NCI-H1930 (cell line): ENCODE measurements around the gene AGBL1.

Experiments used
- DNase-seq, 2 experiments: peaks; one replicate each; lab custom pipeline; 2025; lab: John Stamatoyannopoulos, UW

AGBL1 gene

DNA sequence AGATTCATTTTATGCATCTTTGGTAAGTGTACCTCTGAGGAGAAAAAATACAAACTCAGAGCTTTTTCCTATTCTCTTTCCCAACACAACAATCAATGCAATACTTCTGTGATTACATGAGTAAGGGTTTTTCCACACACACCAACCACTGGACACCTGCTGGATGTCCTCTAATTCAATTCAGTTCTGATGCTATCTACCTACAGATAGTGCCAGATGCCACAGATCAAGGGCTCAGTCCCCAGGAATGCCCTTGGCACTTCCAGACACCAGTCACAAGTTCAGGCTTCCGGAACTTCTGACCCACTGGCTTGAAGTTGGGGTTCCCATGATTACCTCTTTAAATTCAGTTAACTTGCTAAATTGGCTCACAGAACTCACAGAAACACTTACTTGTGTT is 511.5 kb downstream of the AGBL1 start:
- no peak for DNase-seq

DNA sequence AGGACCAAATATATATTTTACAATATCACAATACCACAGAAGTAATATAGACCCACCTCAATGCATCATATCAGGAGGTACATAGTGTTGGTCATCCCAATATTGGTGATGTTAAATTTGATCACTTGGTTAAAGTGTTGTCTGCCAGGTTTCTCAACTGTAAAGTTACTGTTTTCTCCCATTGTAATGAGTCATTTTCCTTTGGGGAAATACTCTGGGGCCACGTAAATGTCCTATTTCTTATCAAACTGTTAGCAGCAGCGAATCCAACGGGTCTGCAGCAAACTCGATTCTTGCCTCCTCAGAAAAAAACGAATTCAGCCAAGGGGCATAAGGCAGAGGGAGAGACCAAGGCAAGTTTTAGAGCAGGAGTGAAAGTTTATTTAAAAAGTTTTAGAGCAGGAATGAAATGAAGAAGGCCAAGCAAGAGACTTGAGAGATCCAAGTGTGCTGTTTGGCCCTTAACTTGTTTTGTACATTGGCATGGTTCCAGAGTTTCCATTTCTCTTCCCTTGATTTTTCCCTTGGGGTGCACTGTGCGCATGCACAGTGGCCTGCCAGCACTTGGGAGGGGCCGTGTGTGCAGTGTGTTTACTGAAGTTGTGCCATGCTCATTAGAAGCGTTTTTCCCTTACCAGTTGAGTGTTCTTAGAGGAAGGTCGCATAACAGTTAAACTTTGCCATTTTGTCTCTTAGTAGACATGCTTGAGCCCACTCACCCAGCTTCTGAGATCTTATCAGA is 512.5 kb downstream of the AGBL1 start:
- DNase-seq: no peak

DNA sequence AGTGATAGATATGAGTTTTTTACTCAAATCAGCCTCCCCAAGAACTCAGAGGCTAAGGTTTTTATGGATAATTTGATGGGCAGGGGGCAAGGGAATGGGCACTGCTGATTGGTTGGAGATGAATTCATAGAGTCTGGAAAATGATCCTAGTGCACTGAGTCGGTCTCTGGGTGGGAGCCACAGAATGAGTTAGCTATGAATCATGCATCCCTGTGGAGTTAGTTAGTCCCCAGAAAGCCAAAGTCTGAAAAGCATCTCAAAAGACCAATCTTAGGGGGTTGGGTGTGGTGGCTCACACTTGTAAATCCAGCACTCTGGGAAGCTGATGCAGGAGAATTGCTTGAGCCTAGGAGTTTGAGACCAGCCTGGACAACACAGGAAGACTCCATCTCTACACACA is 516.1 kb downstream of the AGBL1 start:
- DNase-seq: no peak

DNA sequence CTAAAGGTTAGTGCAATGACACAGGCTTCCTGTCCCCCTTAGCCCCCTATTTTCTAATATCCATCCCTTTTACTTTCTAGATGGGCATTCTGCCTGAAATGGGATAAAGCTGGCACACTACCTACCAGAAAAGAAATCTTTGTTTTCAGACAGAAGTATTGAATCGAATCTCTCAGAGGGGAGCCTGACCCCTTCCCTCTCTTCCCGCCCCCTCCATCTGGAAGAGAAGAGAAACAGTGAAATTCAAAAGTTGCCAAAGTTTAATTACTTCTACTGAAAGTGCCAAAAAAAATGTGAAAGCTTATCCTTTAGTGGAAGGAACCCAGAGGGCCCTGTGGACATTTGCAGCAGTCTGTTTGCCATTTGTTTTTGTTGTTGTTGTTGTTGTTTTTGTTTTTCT is 523.8 kb downstream of the AGBL1 start:
- no peak for DNase-seq

DNA sequence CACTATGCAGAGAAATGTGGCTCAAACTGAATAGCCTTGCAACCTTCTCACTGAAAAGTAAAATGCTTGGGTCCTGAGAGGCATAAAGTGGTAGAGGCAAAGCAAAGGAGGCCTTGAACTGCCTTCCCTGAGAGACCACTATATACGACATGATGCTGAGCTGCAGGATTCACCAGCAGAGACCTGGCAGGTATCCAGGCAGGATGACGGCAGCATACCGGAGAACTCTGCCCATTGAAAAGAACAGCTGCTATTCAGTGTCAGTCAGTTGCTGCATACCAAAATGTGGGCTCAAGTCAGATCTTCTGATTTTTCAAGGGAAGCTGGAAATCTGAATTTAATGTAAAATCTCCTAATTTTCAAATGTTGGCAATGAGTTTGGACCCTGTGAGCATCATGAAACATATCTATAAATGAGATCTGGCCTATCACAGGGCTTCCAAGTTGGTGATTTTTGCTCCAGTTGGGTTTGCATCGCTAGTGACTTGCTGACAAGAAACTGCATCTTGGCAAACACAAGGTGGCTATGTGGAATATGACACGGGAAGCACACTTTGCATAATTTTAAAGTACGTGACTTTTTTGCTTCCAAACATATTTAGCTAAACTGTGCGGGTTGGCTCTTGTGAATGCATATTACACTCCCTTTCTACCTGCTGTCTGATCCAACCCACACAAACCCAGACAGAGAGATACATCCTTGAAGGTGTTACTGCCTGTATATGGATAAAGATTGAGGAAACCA is 529.0 kb downstream of the AGBL1 start:
- DNase-seq: no peak

DNA sequence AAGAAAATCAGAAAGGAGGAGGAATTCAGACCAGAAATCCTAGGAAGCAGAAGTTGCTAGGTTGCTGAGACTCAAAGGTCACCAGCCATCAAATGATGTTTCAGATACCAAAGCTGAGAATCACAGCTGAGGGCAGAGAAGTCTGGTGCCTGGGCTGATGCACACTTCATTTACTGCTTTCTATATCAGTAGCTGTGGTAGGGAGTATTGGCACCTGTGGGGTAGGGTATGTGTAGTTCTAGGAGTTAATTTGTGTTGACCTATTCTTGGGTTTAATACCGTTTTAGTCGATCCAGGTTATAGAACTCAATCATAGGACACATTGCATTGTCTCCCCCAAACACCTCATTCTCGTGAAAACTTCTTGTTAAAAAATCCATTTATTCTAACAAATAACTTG is 529.6 kb downstream of the AGBL1 start:
- DNase-seq: no peak

DNA sequence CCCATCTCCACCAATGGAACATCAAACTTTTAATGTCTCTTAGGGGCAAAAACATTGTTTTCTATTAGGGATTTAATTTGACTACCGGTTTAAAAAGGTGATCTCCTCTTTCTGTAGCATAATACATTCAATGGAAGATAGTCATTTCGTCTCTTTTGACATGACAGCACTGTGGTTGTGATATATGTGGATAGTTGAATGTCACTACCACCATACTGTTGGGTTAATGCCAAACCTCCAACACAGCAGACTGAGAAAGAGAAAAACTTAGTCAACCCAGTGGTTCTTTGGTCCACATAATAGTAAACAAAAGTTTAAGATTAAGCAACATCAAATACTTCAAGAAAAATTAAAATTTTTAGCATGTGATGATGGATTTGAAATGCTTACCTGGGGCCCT is 530.4 kb downstream of the AGBL1 start:
- DNase-seq: no peak

DNA sequence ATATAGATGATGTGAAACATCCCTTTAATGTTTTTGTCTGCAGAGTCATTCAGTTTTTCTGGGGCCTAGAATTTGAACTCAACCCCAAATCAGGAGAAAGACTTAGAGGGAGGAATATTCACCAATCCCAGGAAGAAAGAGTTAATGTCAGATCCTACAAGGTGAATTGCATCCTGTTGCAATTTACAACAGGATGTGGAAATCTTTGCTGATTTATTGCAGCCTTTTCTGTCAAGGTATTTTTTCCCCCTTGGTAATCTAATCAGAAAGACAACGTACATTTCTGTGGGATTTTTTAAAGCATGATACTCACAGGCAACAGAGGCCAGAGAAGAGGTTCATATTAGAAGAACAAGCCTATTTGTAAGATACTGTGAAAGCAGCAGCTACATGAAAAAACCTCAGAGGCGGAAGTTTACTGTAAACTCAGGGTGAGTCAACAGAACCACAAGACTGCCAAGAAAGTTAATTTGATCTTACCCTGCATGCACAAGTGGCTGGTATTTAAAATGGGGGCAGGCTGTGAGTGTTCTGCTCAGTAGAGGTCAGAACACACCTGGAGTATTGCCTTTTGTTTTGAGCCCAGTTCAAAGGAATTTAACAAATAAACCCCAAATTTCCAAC is 531.9 kb downstream of the AGBL1 start:
- no peak for DNase-seq

DNA sequence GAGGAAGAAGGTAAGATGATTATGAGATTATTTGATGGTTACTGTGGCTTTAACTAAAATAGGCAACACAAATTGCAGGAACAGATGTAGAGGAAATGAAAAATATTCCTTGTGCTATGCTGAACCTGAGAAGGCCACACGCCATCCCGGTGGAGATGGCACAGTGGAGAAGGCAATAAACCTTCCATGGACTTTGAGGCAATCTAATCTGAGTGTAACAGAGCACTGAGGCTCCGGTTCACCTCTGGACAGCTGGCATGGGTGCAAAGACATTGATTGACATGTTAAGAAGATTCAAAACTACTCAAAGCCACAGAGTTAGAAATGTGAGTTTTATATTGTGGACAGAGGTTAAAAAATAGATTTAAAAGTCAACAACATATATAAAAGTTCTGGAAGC is 535.7 kb downstream of the AGBL1 start:
- no peak for DNase-seq

DNA sequence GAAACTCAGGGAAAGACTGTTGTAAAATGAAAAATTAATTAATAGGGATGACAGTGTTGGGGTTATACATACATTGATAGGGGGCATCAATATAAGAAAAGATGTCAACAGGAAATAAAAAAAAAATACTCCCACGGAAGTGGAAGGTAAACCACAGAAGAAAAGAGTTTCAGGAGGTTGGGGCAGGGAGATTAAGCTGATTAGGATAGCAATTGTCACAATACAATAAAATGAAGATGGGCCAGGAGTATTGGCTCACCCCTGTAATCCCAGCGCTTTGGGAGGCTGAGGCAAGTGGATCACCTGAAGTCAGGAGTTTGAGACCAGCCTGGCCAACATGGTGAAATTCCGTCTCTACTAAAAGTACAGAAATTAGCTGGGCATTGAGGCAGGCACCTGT is 536.1 kb downstream of the AGBL1 start:
- no peak for DNase-seq

DNA sequence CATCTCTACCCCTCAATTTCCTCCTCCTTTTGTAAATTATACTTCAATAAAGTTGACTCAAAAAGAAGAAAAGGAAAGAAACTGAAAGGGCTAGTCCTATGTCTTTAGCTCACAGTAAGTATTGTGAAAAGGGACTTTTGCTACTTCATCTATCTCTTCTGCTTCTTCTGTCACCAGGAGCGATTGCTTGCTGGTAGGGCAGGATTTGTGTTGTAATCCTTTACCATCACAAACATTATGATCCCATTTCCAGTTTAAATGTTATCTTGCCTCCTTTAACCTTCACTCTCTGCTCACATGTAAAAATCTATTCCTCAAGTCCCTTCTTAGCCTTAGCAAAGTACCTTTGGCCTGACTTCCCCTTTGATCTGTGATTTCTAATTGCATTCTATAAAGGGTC is 537.1 kb downstream of the AGBL1 start:
- no peak for DNase-seq

DNA sequence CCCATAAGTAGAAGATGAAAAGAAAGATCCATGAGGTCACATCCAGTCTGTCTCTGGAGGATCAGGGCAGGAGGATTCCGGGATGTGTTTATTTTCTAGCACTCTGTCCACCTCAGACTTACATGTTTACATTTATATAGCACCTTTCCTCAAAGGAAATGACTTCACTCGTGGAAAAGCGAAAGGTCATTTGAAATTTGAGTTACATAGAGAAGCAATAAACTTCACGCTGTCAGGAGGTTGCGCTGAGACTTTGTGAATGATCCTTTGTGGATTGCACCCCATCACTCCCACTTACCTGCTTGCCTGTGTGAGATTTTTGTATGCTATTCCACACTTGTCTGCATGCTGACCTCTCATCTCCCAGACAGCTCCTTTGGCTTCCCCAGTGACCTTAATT is 540.5 kb downstream of the AGBL1 start:
- no peak for DNase-seq

DNA sequence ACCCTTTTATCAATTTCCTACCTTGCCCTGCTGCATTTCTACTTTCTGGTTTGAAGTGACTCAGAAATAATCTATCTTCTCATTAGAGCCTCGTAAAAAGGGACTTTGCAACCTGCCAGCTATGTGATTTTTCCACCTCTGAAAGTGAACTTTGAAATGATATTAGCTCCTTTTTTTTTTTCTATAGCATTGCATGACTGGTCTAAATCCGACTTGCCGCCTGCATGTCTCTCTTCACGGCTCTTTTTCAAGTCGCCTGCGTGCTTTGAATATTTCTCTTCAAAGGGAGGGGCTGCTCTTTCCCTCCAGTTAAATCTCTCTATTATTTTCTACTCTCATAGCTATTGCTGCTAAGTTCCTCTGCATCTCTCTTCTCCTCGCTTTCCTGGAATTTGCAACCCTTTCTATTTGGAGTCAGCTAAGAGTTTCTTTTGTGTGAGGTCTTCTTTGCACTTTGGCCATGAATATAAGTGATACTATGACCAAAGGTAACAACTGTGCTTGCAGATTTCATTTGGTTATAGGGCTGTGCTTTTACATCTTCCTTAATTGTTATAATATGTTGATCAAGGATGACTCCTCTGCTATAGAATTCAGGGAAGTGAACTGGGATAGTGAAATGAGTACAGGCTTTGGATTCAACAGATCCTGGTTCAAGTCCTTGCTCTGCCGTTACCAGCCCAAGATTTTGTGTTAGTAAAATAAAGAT is 541.1 kb downstream of the AGBL1 start:
- DNase-seq: no peak

DNA sequence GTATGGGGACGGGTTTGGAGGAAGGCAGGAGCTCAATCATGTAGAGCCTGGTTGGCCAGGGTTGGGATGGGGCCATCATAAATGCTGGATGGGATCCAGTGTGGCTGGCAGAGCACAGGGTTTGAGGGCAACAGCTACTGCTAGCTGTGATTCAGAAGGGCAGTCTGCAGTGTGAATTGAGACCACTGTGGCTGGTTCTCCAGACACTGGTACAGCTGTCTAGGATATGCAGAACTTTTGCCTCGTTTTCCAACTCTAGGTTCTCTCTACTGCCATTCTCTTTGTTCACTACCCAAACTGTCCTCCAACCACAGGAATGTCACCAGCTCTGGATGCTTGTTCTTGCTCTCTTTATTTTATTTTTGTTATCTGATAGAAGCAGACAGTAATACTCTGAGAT is 543.6 kb downstream of the AGBL1 start:
- no peak for DNase-seq

DNA sequence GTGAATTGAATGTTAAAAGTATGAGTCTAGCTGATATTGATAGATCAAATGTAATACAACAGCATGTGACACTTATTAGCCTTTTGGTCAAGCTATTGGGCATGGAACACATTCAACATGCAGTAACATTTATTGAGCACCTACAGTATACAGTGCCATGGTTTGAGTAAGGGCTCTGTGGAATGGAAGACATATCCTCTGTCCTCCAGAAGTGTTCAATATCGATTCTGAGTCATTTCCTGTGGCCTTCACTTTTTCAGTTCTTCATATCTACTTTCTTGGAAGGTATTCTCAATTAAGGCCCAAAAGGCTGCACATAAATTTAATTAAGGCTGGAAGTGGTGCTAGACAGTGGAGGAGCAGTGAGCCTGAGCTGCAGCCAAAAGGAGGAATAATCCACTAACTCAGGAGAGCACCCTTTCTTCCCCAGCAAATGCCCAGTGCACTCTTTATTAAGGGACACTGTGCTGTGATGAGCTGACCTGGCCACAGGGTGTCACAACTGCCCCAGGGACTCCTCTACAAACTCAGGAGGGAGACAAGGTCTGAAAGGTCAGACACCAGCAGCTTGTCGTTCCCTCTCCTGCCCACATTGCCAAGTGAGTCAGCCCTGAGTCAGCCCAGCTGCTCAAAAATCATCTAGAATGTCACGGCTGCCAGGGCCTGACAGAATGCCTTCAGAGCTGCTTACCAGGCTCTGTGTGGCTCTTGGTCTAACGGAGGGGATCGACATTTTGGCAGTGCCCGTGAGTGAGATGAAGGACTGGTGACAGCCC is 544.8 kb downstream of the AGBL1 start:
- no peak for DNase-seq

DNA sequence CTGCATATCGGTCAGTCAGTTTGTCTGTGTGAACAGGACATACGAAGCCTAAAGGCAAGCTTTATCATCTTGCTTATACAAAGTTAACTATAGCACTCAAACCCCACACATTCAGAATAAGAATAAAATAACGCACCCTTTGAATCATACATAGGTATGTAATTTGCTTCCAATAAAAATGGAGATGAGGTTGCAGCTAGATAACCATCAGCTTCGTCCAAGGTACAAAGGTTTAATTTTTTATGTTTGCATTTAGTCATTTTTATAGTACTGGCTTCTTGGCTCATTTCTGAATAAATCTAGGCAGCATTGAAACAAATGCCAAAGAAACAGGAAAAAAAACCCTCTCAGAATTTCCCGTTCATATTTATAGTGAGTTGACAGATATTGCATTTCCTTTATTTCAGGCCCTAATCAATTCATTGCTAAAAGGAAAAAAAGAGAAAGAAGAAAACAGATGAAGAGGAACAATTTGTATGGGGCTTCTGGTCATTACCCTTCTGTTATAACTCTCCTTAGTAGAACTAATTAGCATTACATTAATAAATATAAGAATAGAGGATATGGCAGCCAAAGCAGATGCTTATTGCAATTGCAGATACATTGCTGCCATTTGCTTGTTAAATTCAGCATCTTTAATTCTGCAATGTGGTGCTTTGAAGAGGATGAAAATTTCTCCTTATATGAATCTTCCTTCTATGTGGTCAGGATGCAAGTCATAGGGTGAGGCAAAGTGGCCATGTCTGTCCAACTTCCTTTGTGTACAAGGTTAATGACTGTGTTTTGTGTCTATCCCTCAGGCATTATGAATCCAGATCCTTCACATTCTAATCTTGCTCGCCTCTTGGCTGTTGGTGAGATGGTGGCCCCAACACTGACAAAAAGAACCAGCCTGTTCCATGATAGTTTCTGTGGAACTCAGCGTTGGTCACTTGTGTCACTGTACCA is 550.0 kb downstream of the AGBL1 start:
- DNase-seq: no peak

DNA sequence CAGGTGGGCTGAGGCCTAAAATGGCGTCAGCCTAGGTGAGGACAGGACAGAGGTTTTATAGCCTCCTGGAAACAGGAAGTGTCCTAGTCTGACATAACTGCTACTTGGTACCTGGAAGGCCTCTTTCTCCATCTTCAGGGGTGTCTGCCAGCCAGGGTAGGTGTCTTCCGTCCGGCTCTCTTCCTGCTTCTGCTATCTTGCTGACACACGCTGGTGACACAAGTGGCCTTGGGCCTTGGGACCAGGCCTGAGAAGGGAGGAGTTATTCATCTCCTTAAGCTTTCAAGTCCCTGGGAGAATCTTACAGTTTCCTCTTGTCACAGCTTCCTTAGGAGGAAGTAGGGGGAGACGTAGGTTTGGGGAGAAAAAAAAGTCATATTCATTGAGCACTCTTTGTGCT is 551.3 kb downstream of the AGBL1 start:
- no peak for DNase-seq

DNA sequence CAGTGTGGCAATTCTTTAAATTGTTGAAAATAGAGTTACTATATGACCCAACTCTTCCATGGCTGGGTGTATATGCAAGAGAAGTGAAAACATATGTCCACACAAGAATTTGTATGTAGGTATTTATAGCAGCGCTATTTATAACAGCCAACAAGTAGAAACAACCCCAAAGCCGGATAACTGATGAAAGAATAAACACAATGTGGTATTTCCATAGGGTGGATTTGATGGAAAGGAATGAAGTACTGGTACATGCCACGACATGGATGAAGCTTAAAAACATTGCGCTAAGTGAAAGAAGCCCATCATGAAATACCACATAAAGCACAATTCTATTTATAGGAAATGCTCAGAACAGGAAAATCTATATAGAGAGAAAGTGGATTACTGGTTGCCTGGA is 554.5 kb downstream of the AGBL1 start:
- DNase-seq: no peak

DNA sequence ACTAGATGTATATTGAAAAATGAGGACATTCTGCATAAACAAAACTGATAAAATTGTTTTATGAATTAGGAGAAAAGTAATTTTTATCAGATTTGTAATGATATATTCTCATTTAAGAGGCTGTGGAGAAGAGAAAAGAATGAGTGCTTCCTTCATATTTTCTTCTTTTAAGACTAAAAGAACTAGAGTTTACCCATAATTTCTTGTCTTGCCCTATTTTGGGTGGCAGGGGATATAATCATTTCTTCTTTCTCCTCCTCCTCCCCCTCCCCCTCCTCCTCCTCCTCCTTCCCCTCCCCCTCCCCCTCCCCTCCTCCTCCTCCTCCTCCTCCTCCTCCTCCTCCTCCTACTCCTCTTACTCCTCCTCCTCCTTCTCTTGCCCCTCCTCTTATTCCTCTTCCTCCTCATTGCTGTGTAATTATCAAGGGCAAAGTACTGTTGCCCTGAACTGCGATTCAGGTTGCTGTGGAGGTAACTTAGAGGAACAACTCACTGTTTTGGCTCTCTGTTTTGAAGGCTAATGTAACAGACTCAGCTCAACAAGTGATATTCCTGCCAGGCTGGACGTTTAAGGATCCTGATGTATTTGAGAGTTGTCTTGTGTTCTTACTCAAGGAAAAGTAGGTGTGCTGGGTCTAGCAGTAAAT is 555.4 kb downstream of the AGBL1 start:
- DNase-seq: no peak

DNA sequence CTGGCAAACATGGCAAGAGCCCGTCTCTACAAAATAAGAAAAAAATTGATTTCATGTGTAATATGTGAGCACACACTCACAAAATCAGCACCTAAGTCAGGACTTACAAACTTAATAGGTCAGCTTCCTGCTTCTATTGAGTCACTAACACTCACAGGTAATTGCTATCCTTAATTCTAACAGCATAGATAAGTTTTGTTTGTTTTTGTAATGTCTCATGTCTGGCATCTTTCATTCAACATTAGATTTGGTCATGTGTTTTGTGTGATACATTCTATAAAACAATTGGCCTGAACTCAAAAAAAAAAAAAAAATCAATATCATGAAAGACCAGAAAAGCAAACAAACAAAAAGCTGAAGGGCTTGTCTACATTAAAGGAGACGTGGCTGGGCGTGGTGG is 564.7 kb downstream of the AGBL1 start:
- DNase-seq: no peak
